ENCODE measurements around the gene ZNF660.
"Not testable (repeated sequence)": the region's sequence is repeated elsewhere in the genome, so short reads cannot be mapped to it uniquely, and the experiment has no call there.

- not testable (repeated sequence) for TF ChIP-seq POLR2A, POLR2AphosphoS5 (IDR thresholded peaks at IDR 0.05)
- TF ChIP-seq, protein P1, sequence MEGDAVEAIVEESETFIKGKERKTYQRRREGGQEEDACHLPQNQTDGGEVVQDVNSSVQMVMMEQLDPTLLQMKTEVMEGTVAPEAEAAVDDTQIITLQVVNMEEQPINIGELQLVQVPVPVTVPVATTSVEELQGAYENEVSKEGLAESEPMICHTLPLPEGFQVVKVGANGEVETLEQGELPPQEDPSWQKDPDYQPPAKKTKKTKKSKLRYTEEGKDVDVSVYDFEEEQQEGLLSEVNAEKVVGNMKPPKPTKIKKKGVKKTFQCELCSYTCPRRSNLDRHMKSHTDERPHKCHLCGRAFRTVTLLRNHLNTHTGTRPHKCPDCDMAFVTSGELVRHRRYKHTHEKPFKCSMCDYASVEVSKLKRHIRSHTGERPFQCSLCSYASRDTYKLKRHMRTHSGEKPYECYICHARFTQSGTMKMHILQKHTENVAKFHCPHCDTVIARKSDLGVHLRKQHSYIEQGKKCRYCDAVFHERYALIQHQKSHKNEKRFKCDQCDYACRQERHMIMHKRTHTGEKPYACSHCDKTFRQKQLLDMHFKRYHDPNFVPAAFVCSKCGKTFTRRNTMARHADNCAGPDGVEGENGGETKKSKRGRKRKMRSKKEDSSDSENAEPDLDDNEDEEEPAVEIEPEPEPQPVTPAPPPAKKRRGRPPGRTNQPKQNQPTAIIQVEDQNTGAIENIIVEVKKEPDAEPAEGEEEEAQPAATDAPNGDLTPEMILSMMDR (IDR thresholded peaks at IDR 0.05) = not testable (repeated sequence)
Measured at GRCh38 chr3:44580971-44581370, 3.8 kb upstream of the ZNF660 start.

All from breast epithelium (tissue), 3 donors.